Fibroblast of pulmonary artery (primary cell): Measurements from ENCODE around the gene UNC13C.

Experiments
- DNase-seq: peaks from one replicate; pipeline ENCODE4 v3.0.0-alpha.2; 2010; ENCODE audit warnings: low read depth
- H3K4me3 ChIP-seq: replicated peaks from 2 replicates; pipeline ENCODE4 v1.5.1; 2011; ENCODE audit warnings: low read depth, mild to moderate bottlenecking, control low read depth, low read length, moderate library complexity
- TF ChIP-seq, protein P1 (sequence below): IDR thresholded peaks from 2 replicates; pipeline ENCODE4 v1.5.1; 2011; ENCODE audit warnings: mild to moderate bottlenecking, control low read depth, low read length, inconsistent platforms; ENCODE audit errors: missing control alignments

Gene UNC13C

DNA sequence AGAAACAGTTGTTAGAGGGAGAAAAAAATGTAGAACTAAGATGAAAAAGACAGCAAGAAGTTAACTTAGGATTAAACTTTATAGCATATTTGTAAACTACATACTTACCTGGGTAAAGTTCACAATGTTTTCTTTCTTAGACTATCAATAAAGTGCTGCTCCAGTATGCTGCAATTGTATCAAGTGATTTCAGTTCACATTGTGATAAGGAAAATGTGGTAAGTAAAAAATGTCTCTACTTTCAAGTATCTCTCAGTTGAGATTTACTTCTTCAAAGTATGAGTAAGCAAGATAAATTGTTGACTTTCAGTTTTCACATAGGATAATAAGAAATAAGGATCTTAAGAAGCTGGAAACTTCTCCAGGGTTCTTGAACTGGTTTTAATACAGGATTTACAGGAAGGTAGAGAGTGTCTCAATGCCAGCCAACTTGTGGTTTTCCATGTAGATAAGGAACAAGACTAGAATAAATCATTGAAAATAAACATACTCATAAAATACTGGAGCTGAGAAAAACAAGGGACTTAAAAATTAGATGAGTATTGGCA lies 528.8 kb downstream of the UNC13C start:
- TF ChIP-seq, protein P1, sequence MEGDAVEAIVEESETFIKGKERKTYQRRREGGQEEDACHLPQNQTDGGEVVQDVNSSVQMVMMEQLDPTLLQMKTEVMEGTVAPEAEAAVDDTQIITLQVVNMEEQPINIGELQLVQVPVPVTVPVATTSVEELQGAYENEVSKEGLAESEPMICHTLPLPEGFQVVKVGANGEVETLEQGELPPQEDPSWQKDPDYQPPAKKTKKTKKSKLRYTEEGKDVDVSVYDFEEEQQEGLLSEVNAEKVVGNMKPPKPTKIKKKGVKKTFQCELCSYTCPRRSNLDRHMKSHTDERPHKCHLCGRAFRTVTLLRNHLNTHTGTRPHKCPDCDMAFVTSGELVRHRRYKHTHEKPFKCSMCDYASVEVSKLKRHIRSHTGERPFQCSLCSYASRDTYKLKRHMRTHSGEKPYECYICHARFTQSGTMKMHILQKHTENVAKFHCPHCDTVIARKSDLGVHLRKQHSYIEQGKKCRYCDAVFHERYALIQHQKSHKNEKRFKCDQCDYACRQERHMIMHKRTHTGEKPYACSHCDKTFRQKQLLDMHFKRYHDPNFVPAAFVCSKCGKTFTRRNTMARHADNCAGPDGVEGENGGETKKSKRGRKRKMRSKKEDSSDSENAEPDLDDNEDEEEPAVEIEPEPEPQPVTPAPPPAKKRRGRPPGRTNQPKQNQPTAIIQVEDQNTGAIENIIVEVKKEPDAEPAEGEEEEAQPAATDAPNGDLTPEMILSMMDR = no peak

DNA sequence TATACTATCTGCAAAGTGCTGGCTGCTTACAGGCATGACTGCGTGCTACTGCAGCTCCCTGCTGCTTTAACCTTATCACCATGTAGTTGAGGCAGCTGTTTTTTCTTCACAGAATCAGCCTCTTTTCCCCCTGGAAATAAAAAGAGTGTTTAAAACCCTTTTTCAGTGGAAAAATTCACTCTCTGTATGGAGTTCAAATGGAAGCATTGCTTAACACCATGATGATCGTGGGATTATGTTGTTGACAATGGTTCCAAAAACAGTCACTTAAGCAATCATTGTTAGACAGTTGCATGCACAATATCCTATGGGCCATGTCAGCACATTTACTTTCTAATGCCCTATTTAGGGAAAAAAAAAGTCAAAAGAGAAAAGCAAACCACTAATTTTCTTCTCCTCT lies 536.4 kb downstream of the UNC13C start:
- H3K4me3 ChIP-seq = no peak overlapping the region
- DNase-seq = no peak
- TF ChIP-seq, protein P1 = no peak

More for the DNA sequence above, 528.8 kb downstream of the UNC13C start:
- H3K4me3 ChIP-seq = no peak overlapping the region
- no peak for DNase-seq

DNA sequence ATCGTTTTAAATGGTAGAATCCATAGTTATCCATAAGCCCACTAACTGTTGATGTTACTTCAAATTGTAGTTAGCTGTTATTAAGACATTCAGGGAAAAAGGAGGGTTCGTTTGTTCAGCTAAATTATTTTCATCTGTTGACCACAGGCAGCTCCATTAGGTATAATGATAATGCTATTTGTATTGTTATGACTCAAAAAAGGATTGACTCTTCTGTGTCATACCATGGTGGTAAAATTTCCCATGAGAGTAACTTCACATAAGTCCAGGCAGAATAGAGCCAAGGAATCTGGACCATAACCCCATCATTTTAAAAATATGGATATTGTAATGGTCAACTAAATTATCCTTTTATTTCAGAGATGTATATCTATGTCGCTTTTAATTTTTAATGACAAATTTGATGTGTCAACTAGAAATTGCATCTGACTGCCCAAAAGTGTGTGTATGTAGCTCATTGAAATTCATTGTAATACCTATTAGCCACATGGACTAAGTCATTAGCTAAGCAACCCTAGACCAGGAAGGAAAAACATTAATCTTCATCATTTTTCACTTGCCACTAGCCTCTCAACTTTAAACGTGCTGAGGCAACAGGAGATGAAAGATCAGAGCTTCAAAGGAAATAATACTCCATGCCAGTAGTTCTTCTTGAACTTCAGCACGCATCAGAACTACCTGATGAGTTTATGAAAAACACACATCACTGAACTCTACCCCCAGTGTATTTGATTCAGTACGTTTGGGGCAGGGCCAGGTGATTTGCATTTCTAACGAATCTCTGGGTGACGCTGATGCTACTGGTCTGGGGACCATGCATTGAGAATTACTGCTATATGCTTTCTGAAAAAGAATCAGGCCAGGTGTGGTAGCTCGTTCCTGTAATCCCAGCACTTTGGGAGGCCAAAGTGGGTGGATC lies 537.7 kb downstream of the UNC13C start:
- no peak for DNase-seq
- H3K4me3 ChIP-seq = no peak overlapping the region
- TF ChIP-seq, protein P1 = no peak

DNA sequence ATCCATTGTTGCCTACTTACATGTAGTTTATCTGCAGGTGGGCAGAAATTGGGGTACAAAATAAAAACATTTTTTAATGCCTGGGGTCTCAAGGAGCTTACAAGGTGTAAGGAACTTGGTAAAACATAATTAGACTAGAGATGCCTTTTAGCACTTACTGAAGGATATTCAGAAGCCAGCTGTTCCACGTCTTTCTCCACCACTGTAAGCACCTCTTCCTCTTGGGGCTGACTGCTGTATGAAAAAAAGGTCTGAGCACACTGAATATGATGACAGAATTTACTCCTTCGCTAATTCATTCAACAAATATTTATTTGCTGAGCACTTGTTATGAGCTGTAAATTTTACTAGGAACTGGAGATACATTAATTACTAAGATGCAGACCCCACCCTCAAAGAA lies 539.1 kb downstream of the UNC13C start:
- TF ChIP-seq, protein P1 = no peak
- DNase-seq = no peak
- H3K4me3 ChIP-seq = no peak overlapping the region

DNA sequence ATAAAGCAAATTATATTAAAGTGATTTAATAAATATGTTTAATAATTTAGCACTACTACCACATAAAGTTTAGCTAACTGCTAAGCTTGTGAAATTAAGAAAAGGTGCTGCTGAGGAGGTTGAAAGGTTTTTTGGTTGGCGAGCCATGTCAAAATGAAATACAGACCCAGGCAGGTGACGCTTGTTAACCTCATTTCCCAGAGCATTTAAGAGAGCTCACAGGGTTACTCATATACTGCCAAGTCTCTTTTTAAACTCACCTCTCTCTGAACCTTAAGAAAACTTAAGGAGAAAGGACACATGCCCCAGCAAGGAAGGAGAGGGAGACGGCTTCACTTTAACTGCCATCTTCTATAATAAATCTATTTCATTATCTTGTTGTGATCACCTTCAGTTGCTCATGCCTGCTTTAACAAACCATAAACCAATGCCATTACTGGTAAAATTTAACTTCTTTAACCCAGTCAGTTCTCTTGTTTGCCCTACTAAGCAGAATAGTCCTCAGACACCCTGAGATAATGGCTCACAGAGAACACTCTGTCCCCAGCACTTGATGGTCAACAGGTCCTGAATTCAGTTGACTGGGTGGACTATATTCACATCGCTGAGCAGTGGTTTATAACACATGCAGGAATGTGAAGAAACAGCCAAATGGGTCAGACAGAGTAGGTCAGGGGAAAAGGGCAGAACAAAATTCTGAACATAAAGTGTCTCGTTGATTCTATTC lies 540.1 kb downstream of the UNC13C start:
- no peak overlapping the region for H3K4me3 ChIP-seq
- no peak for DNase-seq
- TF ChIP-seq, protein P1 = no peak

DNA sequence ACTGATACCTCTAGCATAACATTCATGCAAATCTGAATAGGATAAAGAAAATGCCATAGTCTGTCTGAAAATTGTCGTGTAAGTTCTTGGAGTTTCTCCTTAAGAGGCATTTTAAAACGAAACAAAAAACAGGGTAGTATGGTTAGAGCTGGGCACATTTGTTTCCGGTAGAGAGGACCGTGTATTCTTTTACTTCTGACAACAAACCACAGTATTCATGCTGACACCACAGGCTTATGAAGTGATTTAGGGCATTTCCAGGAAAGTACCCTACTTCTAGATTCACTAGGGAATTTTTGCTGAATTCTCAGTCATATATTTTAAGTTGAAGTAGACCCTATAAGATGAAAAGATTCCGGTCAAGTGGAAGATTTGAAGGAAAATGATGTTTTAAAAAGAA lies 541.3 kb downstream of the UNC13C start:
- H3K4me3 ChIP-seq = no peak overlapping the region
- DNase-seq = no peak
- TF ChIP-seq, protein P1 = no peak
